NCI-H128 (cell line): Measurements from ENCODE around the gene MYO1B.

ENCODE experiments used
- DNase-seq: peaks from one replicate; lab custom pipeline; 2025; ENCODE audit not compliant: unreplicated experiment; lab: John Stamatoyannopoulos, UW

Gene MYO1B

GRCh38 chr2:191355170-191355758 lies 110.1 kb downstream of the MYO1B start:
- no peak for DNase-seq

GRCh38 chr2:191357678-191358077 lies 112.5 kb downstream of the MYO1B start:
- DNase-seq, result no peak

GRCh38 chr2:191358325-191359025 lies 113.3 kb downstream of the MYO1B start:
- no peak for DNase-seq

DNA sequence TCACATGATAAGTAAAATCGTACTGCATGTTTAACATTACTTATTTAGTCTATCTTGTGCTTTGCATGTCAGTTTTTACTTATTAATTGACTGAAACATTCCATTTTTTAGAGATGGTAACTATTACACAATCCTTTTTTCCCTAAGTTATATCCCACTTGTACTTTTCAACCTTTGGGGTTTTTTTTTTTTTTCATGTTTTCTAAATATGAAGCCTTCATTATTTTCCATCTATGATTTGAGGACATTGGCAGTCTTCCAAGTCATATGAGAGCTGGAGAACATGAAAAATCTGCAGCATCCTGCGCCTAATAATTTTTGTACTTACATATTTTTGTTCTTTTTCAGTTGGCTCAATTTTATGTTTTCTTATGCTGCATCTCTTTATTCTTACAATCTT lies 113.9 kb downstream of the MYO1B start:
- no peak for DNase-seq

- DNase-seq, result no peak
Measured at GRCh38 chr2:191360918-191361317, 115.7 kb downstream of the MYO1B start.

DNA sequence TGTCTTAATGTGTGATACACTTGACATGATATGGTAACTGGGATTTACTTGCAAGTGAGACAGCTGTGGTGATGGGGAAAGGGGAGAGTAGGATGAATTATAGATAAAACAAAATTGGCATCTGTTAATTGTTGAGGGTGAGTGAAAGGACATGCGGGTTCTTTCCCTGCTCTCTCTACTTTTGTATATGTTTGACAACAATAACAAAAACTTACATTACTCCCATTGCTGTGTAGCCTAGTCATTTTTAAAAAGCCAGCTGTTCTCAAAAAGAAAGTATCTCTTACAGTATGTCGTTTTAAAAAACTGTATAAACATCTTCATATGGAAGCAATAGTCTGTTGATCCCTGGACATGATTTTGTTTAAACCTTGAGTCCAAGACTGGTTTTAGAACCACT lies 117.6 kb downstream of the MYO1B start:
- no peak for DNase-seq

DNA sequence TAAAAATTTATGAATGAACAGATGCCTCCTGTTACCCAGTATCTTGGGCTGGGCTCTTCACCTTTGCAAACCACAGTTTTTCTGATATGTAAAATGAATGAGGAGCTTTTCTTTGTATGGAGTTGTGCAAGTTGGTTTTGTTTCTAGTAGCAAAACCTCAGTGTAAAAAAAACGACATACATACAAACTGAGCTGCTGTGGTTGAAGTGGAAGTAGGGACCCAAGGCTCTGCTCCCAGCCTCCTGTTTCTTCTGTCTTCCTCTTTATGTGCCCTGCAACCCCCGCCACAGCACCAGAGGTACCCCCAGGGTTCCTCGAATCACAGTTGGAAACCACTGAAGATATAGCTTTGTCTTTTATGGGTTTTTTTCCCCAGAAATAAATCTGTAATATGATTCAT lies 118.1 kb downstream of the MYO1B start:
- DNase-seq, result no peak

GRCh38 chr2:191365089-191365488 lies 119.9 kb downstream of the MYO1B start:
- DNase-seq, result no peak

GRCh38 chr2:191366199-191366598 lies 121.0 kb downstream of the MYO1B start:
- no peak for DNase-seq

GRCh38 chr2:191369034-191369433 lies 123.8 kb downstream of the MYO1B start:
- no peak for DNase-seq

- DNase-seq, result no peak
Measured at GRCh38 chr2:191374366-191374765, 129.2 kb downstream of the MYO1B start.

DNA sequence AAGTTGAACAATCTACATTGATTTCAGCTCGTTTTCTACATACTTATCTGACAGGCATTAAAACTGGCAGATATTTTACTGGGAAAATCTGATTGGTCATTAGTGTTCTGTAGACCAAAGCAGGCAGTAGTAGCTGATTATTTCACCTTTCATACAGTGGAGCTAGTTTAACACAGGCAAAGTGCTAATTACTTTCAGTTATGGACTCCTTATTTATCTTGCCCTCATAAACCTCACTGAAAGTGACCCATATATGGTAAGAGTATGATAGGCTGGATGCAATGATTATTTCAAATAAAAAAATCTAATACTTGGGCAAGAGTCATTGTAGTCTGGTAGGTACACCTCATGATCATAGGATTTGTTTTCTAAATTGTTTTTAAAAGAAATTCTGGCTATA lies 129.7 kb downstream of the MYO1B start:
- DNase-seq, result no peak

GRCh38 chr2:191376981-191377629 lies 131.9 kb downstream of the MYO1B start:
- no peak for DNase-seq

- no peak for DNase-seq
Measured at GRCh38 chr2:191379375-191379774, 134.2 kb downstream of the MYO1B start.

DNA sequence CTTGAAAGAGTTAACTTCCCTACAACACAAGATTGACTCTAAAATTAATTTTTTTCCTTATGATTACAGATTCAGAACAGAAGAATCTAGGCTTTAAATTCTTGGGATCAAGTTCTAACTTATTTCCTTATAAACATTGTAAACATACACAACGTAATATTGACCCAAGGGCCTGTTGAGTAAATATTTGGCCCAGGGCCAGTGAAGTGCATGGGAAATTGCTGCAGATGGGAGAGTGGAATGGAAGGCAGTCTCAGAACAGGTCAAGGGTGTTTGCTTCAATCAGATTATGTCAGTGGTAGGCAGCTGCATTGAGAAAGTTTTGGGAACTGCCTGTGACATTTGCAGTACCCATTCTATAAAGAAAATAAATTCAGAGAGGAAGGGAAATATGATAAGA lies 137.6 kb downstream of the MYO1B start:
- DNase-seq, result no peak

DNA sequence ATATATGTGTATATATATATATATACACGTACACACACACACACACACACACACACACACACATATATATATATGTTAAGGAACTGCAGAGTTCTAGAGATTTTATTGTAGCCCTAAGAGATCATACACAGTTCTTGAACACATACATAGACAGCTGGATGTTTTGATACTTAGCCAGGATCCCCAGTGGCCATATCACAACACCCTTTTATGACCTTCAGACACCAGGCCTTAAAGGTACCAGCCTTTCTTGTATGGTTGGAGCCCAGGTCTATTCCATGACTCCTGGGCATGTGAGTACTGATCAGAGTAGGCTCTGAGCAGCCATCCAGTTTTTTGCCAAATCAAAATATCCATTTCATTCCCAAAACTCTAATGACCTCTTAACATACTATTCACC lies 138.3 kb downstream of the MYO1B start:
- no peak for DNase-seq

- no peak for DNase-seq
Measured at GRCh38 chr2:191384829-191385228, 139.6 kb downstream of the MYO1B start.

- DNase-seq, result no peak
Measured at GRCh38 chr2:191385416-191386160, 140.4 kb downstream of the MYO1B start.

DNA sequence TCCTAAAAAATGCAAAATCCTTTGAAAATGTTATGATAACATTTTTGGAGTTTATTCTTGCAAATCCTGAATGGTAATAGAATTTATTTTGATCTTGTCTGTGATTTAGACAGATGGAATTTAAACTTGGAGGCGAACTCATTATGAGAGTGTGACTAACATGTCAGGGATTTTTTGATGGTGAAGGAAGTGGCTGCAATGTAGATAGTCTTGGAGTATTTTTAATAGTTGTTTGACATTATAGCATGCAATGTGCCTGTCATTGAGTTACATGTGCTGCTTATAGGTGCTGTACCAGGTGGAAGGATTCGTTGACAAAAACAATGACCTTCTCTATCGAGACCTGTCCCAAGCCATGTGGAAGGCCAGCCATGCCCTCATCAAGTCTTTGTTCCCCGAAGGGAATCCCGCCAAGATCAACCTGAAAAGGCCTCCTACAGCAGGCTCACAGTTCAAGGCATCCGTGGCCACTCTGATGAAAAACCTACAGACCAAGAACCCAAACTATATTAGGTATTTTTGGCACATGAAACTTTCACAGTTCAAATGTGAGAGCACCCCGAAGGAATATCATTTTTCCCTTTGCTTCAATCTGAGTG lies 141.8 kb downstream of the MYO1B start:
- no peak for DNase-seq

- no peak for DNase-seq
Measured at GRCh38 chr2:191389288-191389687, 144.1 kb downstream of the MYO1B start.

DNA sequence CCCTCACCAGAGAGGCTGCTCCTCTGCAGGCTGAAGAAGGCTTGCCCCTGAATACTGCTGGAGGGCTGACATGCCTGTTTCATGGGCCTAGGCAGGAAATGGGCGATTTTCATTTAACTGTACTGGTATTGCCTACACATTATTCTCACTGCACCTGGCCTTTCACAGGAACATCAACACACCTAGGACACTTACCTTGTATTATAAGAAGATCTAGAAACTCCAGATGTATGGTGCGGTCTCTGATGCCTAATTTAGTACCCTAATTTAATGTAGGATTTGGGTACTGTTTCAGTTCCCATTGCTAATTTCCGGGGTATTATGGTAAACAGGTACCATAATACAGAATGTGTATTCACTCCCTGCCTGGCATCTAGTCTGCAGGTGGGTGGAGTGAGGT lies 146.0 kb downstream of the MYO1B start:
- no peak for DNase-seq
